ENCODE data around the gene ERP27. TPM values are rescaled to one million over a fixed set of nuclear protein-coding genes. Genes with fewer than 3 reads are reported as not detected.

The ERP27 gene
- polyA plus RNA-seq, 1 of the 3 experiments (the other 2 are of a cell fraction) = 0.64 TPM

GRCh38 chr12:14902465-14902864 lies 35.9 kb downstream of the ERP27 start (continued):
- TF ChIP-seq SMC3 (IDR thresholded peaks at IDR 0.05; ENCODE audit: low read depth, low read length) = no peak
- no peak for TF ChIP-seq ZBTB33 (IDR thresholded peaks at IDR 0.05; ENCODE audit: borderline replicate concordance, low read depth)
- no peak for TF ChIP-seq NRF1 (IDR thresholded peaks at IDR 0.05; ENCODE audit: low read depth, low read length)
- TF ChIP-seq RCOR1 (IDR thresholded peaks at IDR 0.05; ENCODE audit: low read length) = no peak
- no peak for TF ChIP-seq TEAD4 (IDR thresholded peaks at IDR 0.05; ENCODE audit: borderline replicate concordance, insufficient read depth)
- no peak for TF ChIP-seq GATA2 (CRISPR knock-in tag; IDR thresholded peaks at IDR 0.05)

DNA sequence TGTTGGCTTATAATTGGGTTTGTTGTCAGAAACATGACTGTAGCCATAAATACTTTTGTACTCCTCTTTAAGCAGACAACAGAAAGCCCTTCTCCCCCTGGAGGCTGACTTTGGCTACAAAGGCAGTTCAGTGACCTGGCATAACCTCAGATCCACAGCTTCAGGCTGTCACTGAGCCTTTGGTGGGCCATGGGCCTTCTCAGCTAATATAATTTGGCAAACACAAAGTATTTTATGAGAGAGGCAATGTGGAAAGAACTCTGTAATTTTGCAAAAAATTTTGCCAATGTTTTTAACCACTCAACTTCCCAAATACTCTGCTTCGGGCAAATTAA lies 37.1 kb downstream of the ERP27 start:
- Histone ChIP-seq H3K4me1 (ENCODE audit: control insufficient read depth in 1 of 2, insufficient read depth in 2 of 2, low read depth in 1 of 2, low read length in 1 of 2) (peaks cover 4 to 6% of the 10 kb centered on the region in 2 experiments), H3K9ac (no peak overlapping the region), H3F3A (replicated peaks; ENCODE audit: insufficient read depth) (no peaks in the 10 kb centered on the region), H3K4me3 (ENCODE audit: low read depth in 2 of 2, low read length in 1 of 2) (no peak overlapping the region), H3K27ac (ENCODE audit: low read depth in 2 of 2, low read length in 1 of 2) (no peak overlapping the region), H3K27me3 (ENCODE audit: insufficient read depth) (no peaks in the 10 kb centered on the region), H2AFZ (ENCODE audit: low read depth) (no peak overlapping the region), H3K9me3 (no peaks in the 10 kb centered on the region), H4K20me1 (ENCODE audit: insufficient read depth) (no peaks in the 10 kb centered on the region), H3K9me2 (no peaks in the 10 kb centered on the region), H3K36me3 (replicated peaks in 1 of 2; ENCODE audit: control insufficient read depth in 1 of 2, insufficient read depth in 2 of 2, low read length in 1 of 2) (no peaks in the 10 kb centered on the region), H3K4me2 (no peak overlapping the region), H3K79me2 (ENCODE audit: insufficient read depth) (no peaks in the 10 kb centered on the region)
- 100% methylated on average over 1 of the region's 1 CpG for WGBS (ENCODE audit: low lambda C conversion rate)
- no peak for TF ChIP-seq FOSL2 (IDR thresholded peaks at IDR 0.05; ENCODE audit: borderline replicate concordance, low read depth)
- TF ChIP-seq GATA2 (CRISPR knock-in tag; IDR thresholded peaks at IDR 0.05) = no peak
- no peak for TF ChIP-seq FOXM1 (IDR thresholded peaks at IDR 0.05; ENCODE audit: low read depth)
- no peak for TF ChIP-seq TEAD4 (IDR thresholded peaks at IDR 0.05; ENCODE audit: borderline replicate concordance, insufficient read depth)
- TF ChIP-seq EZH2phosphoT487 (IDR thresholded peaks at IDR 0.05; ENCODE audit: borderline replicate concordance, low read depth) = no peak
- no peak for TF ChIP-seq TAF1 (IDR thresholded peaks at IDR 0.05; ENCODE audit: borderline replicate concordance, low read depth, low read length)
- no peak for TF ChIP-seq SIN3A (IDR thresholded peaks at IDR 0.05; ENCODE audit: borderline replicate concordance, low read depth, low read length)
- ChIA-PET CTCF (interaction anchor here (1.5 kb wide), 1 partner anchor 9 kb away, joined by 3 read pairs; no protein-coding TSS in a partner anchor), POLR2A (no interaction called here)
- no peak for DNase-seq

DNA sequence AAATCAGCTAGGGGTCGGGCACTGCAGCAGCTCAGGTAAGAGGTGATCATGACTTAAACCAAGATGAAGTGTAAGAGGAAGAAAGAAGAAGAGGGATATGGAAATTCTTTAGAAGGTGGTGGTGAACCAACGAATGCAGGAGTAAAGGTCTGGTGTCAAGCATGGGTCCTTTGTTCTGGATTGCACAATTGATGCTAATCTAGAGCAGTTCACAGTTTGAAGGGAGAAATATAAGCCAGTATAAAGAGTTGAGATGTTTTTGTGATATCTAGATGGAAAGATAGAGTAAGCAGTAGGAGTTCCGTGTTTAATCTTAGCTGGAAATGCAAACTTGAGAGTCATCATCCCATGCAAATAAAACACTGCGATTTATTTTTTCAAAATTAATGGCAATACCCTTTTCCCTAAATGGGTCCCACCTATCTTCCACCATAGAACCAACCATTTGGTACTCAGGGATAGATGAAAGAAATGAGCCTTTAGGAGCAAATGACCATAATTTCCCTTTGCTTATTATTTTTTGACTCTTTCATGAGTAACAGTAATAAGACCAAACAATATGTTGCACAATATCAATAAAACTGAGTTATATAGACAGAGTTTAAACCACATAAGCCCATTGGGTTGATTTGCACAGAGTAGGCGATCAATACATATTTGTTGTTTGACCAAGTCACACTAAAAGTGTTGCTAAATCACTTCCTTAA lies 37.7 kb downstream of the ERP27 start:
- Histone ChIP-seq H3K27ac (ENCODE audit: low read depth in 2 of 2, low read length in 1 of 2) (no peak overlapping the region), H3K36me3 (replicated peaks in 1 of 2; ENCODE audit: control insufficient read depth in 1 of 2, insufficient read depth in 2 of 2, low read length in 1 of 2) (no peaks in the 10 kb centered on the region), H2AFZ (ENCODE audit: low read depth) (no peak overlapping the region), H3K79me2 (ENCODE audit: insufficient read depth) (no peaks in the 10 kb centered on the region), H3K4me2 (no peak overlapping the region), H3K9ac (no peak overlapping the region), H4K20me1 (ENCODE audit: insufficient read depth) (no peaks in the 10 kb centered on the region), H3K4me1 (ENCODE audit: control insufficient read depth in 1 of 2, insufficient read depth in 2 of 2, low read depth in 1 of 2, low read length in 1 of 2) (peaks cover 4 to 6% of the 10 kb centered on the region in 2 experiments), H3K9me2 (no peaks in the 10 kb centered on the region), H3K27me3 (ENCODE audit: insufficient read depth) (no peaks in the 10 kb centered on the region), H3F3A (replicated peaks; ENCODE audit: insufficient read depth) (no peaks in the 10 kb centered on the region), H3K9me3 (no peaks in the 10 kb centered on the region), H3K4me3 (ENCODE audit: low read depth in 2 of 2, low read length in 1 of 2) (no peak overlapping the region)
- DNase-seq = no peak
- CTCF ChIA-PET = interaction anchor here (1.5 kb wide), 1 partner anchor 10 kb away, joined by 3 read pairs; no protein-coding TSS in a partner anchor
- WGBS (ENCODE audit: low lambda C conversion rate) = 88% methylated on average over 5 of the region's 5 CpGs
- POLR2A ChIA-PET = no interaction called here
- no peak for TF ChIP-seq POLR2AphosphoS5 (IDR thresholded peaks at IDR 0.05; ENCODE audit: low read depth, low read length)
- no peak for TF ChIP-seq IRF3 (IDR thresholded peaks at IDR 0.05; ENCODE audit: low read depth, low read length)
- TF ChIP-seq TCF12 (IDR thresholded peaks at IDR 0.05) = no peak
- TF ChIP-seq, protein P1, sequence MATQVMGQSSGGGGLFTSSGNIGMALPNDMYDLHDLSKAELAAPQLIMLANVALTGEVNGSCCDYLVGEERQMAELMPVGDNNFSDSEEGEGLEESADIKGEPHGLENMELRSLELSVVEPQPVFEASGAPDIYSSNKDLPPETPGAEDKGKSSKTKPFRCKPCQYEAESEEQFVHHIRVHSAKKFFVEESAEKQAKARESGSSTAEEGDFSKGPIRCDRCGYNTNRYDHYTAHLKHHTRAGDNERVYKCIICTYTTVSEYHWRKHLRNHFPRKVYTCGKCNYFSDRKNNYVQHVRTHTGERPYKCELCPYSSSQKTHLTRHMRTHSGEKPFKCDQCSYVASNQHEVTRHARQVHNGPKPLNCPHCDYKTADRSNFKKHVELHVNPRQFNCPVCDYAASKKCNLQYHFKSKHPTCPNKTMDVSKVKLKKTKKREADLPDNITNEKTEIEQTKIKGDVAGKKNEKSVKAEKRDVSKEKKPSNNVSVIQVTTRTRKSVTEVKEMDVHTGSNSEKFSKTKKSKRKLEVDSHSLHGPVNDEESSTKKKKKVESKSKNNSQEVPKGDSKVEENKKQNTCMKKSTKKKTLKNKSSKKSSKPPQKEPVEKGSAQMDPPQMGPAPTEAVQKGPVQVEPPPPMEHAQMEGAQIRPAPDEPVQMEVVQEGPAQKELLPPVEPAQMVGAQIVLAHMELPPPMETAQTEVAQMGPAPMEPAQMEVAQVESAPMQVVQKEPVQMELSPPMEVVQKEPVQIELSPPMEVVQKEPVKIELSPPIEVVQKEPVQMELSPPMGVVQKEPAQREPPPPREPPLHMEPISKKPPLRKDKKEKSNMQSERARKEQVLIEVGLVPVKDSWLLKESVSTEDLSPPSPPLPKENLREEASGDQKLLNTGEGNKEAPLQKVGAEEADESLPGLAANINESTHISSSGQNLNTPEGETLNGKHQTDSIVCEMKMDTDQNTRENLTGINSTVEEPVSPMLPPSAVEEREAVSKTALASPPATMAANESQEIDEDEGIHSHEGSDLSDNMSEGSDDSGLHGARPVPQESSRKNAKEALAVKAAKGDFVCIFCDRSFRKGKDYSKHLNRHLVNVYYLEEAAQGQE (IDR thresholded peaks at IDR 0.05; ENCODE audit: low read depth, low read length) = no peak
- no peak for TF ChIP-seq PBX3 (IDR thresholded peaks at IDR 0.05)
